OCI-LY7 (cell line): Measurements from ENCODE around the gene FRG2. TPM values are rescaled to one million over a fixed set of nuclear protein-coding genes. Genes with fewer than 3 reads are reported as not detected.
"Not testable (repeated sequence)": the region's sequence is repeated elsewhere in the genome, so short reads cannot be mapped to it uniquely, and the experiment has no call there.

ENCODE experiments used
- BruUV-seq: library from RNA; stranded (reverse); fragments of 400-500 nt; replicated peaks from 2 replicates; lab custom pipeline; 2021; lab: Mats Ljungman, UMichigan
- CTCF ChIA-PET: fragments of 300-600 bp; sonication (Branson Sonifier 250); formaldehyde crosslinking; loops from one replicate; lab custom pipeline; 2022; ENCODE audit warnings: antibody characterized with exemption; ENCODE audit not compliant: unreplicated experiment; lab: Charles Lee
- POLR2A ChIA-PET: fragments of 300-600 bp; sonication (Branson Sonifier 250); formaldehyde crosslinking; loops from one replicate; lab custom pipeline; 2022; ENCODE audit warnings: antibody characterized with exemption; lab: Charles Lee
- DNase-seq: peaks from one replicate; pipeline ENCODE4 v3.0.0-alpha.2; 2015; ENCODE audit warnings: low spot score
- H2AFZ ChIP-seq: fragments of 200-600 bp; sonication (generic), shearing (Covaris generic); 2 replicates; pipeline ENCODE4 v1.6.1; 2014; ENCODE audit warnings: mild to moderate bottlenecking, antibody characterized with exemption, low read length, moderate library complexity
- H3K27ac ChIP-seq: fragments of 200-600 bp; sonication (generic); 2 replicates; pipeline ENCODE4 v1.5.1; 2014; ENCODE audit warnings: mixed run types, low read depth, mild to moderate bottlenecking, moderate library complexity, low read length, inconsistent platforms; ENCODE audit not compliant: poor library complexity, severe bottlenecking
- H3K36me3 ChIP-seq: fragments of 200-600 bp; sonication (generic); 2 replicates; pipeline ENCODE4 v1.6.1; 2014; ENCODE audit warnings: mild to moderate bottlenecking, antibody characterized with exemption, low read length, moderate library complexity, mixed read lengths; ENCODE audit not compliant: insufficient read depth
- H3K4me1 ChIP-seq: fragments of 200-600 bp; sonication (generic); 2 replicates; pipeline ENCODE4 v1.5.1; 2014; ENCODE audit warnings: mild to moderate bottlenecking, low read length; ENCODE audit not compliant: insufficient read depth, poor library complexity, severe bottlenecking
- H3K4me2 ChIP-seq: fragments of 200-600 bp; sonication (generic); 2 replicates; pipeline ENCODE4 v1.6.1; 2014; ENCODE audit warnings: mild to moderate bottlenecking, low read length
- H3K4me3 ChIP-seq: fragments of 200-600 bp; sonication (generic); 2 replicates; pipeline ENCODE4 v1.5.1; 2014; ENCODE audit warnings: mild to moderate bottlenecking, low read depth, low read length; ENCODE audit not compliant: poor library complexity, severe bottlenecking
- H3K79me2 ChIP-seq: fragments of 200-600 bp; sonication (generic); 2 replicates; pipeline ENCODE4 v1.6.1; 2016; ENCODE audit warnings: low read depth, mild to moderate bottlenecking, low read length, moderate library complexity, mixed read lengths; ENCODE audit not compliant: insufficient read depth
- H3K9me2 ChIP-seq: fragments of 200-600 bp; sonication (generic); 2 replicates; pipeline ENCODE4 v1.6.1; 2016; ENCODE audit warnings: mild to moderate bottlenecking, low read length, mixed read lengths; ENCODE audit not compliant: insufficient read depth
- H3K9me3 ChIP-seq: fragments of 200-600 bp; sonication (generic); 2 replicates; pipeline ENCODE4 v1.6.1; 2014; ENCODE audit warnings: mild to moderate bottlenecking, mixed run types, low read length, mixed read lengths
- H4K20me1 ChIP-seq: fragments of 200-600 bp; sonication (generic); 2 replicates; pipeline ENCODE4 v1.6.1; 2014; ENCODE audit warnings: mild to moderate bottlenecking, antibody characterized with exemption, low read length, moderate library complexity, mixed read lengths; ENCODE audit not compliant: insufficient read depth
- CTCF ChIP-seq: fragments of 200-600 bp; sonication (generic); conservative IDR thresholded peaks from 2 replicates; pipeline ENCODE4 v1.5.1; 2014; ENCODE audit warnings: mild to moderate bottlenecking, antibody characterized with exemption, low read length, moderate library complexity, mixed read lengths
- EZH2phosphoT487 ChIP-seq: fragments of 200-600 bp; sonication (generic); IDR thresholded peaks from 2 replicates; pipeline ENCODE4 v1.6.1; 2018; ENCODE audit warnings: low read depth, borderline replicate concordance, mild to moderate bottlenecking, mixed run types, antibody characterized with exemption, low read length, moderate library complexity, mixed read lengths
- intact Hi-C: fragments of 100-400 bp; cut with micrococcal nuclease; formaldehyde crosslinking; loops from one replicate; pipeline ENCODE4 v1.10.0; 2022; ENCODE audit not compliant: unreplicated experiment
- total RNA-seq, 2 experiments: library from RNA; depleted of rRNA in 1 of 2; stranded (reverse); fragments of >200 nt in 1 of 2; shearing (Covaris generic) in 1 of 2; gene quantifications; 2 replicates each; pipeline ENCODE4 v1.2.3, GENCODE V29; 2014 to 2022

Gene FRG2
- total RNA-seq, 2 experiments from 2014 or later = not detected

- H3K4me3 ChIP-seq, CTCF ChIA-PET, DNase-seq, H3K27ac ChIP-seq, H3K4me2 ChIP-seq, H3K36me3 ChIP-seq, H4K20me1 ChIP-seq, POLR2A ChIA-PET, BruUV-seq, H2AFZ ChIP-seq, H3K9me2 ChIP-seq, H3K4me1 ChIP-seq, H3K9me3 ChIP-seq, H3K79me2 ChIP-seq, intact Hi-C loops: not testable (repeated sequence)
These were observed 43.0 kb downstream of the FRG2 start for GRCh38 chr4:189983916-189984526.

- ChIA-PET POLR2A (no interaction called here), CTCF (no interaction called here)
- Histone ChIP-seq H3K4me1 (no peaks in the 10 kb centered on the region), H3K4me2 (no peak overlapping the region), H3K79me2 (no peaks in the 10 kb centered on the region), H4K20me1 (no peaks in the 10 kb centered on the region), H3K9me2 (no peaks in the 10 kb centered on the region), H3K4me3 (no peak overlapping the region), H2AFZ (no peak overlapping the region), H3K9me3 (no peaks in the 10 kb centered on the region), H3K36me3 (no peaks in the 10 kb centered on the region), H3K27ac (no peak overlapping the region)
- no TSS peak for BruUV-seq
- no peak for DNase-seq
- TF ChIP-seq CTCF = no peak
- TF ChIP-seq EZH2phosphoT487 = no peak
- intact Hi-C loops = no loop called here
These were observed 45.1 kb downstream of the FRG2 start for GRCh38 chr4:189981970-189982369.

GRCh38 chr4:189980292-189980691 is 46.8 kb downstream of the FRG2 start:
- not testable (repeated sequence) for H3K4me2 ChIP-seq

More at GRCh38 chr4:189980292-189980691, 46.8 kb downstream of the FRG2 start:
- POLR2A ChIA-PET, intact Hi-C loops, H3K27ac ChIP-seq, BruUV-seq, H3K4me1 ChIP-seq, H3K79me2 ChIP-seq, H3K4me3 ChIP-seq, H2AFZ ChIP-seq, H3K9me3 ChIP-seq, CTCF ChIA-PET, DNase-seq, H3K9me2 ChIP-seq, H4K20me1 ChIP-seq, H3K36me3 ChIP-seq: not testable (repeated sequence)
